Neutrophil (primary cell): ENCODE results near the gene LRP2.

Source experiments
- H3K27ac ChIP-seq: fragments of 200-600 bp; sonication (generic); 2 replicates; pipeline ENCODE4 v1.5.1; 2016; ENCODE audit warnings: mild to moderate bottlenecking, moderate library complexity
- H3K27me3 ChIP-seq: fragments of 200-600 bp; sonication (generic); 2 replicates; pipeline ENCODE4 v1.6.0; 2016; ENCODE audit warnings: mild to moderate bottlenecking
- H3K36me3 ChIP-seq: fragments of 200-600 bp; sonication (generic); 2 replicates; pipeline ENCODE4 v1.5.1; 2017
- H3K4me1 ChIP-seq, 2 experiments: fragments of 200-600 bp in 1 of 2; sonication (generic) in 1 of 2; 1 replicate in 1 of 2; 2 replicates in 1 of 2; pipeline versions ENCODE4 v1.5.1 to v1.6.1; 2013 to 2016; ENCODE audit warnings: low read depth in 1 of 2, low read length in 1 of 2, mild to moderate bottlenecking in 1 of 2, moderate library complexity in 1 of 2; ENCODE audit not compliant: control insufficient read depth in 1 of 2, insufficient read depth in 1 of 2
- H3K4me3 ChIP-seq, 2 experiments: fragments of 200-600 bp in 1 of 2; sonication (generic) in 1 of 2; 1 replicate in 1 of 2; 2 replicates in 1 of 2; pipeline ENCODE4 v1.5.1; 2013 to 2016; ENCODE audit warnings: low read depth in 1 of 2, low read length in 1 of 2, mild to moderate bottlenecking in 1 of 2, moderate library complexity in 1 of 2
- H3K9me3 ChIP-seq: fragments of 200-600 bp; sonication (generic); 2 replicates; pipeline ENCODE4 v1.5.1; 2016
- TF ChIP-seq, protein P1 (sequence below): fragments of 200-600 bp; sonication (generic); IDR thresholded peaks from 2 replicates; pipeline ENCODE4 v1.5.1; 2016; ENCODE audit warnings: antibody characterized with exemption

The LRP2 gene

GRCh38 chr2:169358016-169358415 is 4.3 kb downstream of the LRP2 start:
- Histone ChIP-seq H3K27ac (no peak overlapping the region), H3K4me1 (peaks cover 22 to 23% of the 10 kb centered on the region in 2 experiments), H3K27me3 (peaks cover 75% of the 10 kb centered on the region), H3K9me3 (no peaks in the 10 kb centered on the region), H3K4me3 (no peak overlapping the region), H3K36me3 (no peaks in the 10 kb centered on the region)
- TF ChIP-seq, protein P1, sequence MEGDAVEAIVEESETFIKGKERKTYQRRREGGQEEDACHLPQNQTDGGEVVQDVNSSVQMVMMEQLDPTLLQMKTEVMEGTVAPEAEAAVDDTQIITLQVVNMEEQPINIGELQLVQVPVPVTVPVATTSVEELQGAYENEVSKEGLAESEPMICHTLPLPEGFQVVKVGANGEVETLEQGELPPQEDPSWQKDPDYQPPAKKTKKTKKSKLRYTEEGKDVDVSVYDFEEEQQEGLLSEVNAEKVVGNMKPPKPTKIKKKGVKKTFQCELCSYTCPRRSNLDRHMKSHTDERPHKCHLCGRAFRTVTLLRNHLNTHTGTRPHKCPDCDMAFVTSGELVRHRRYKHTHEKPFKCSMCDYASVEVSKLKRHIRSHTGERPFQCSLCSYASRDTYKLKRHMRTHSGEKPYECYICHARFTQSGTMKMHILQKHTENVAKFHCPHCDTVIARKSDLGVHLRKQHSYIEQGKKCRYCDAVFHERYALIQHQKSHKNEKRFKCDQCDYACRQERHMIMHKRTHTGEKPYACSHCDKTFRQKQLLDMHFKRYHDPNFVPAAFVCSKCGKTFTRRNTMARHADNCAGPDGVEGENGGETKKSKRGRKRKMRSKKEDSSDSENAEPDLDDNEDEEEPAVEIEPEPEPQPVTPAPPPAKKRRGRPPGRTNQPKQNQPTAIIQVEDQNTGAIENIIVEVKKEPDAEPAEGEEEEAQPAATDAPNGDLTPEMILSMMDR = no peak

GRCh38 chr2:169354244-169354643 is 8.1 kb downstream of the LRP2 start:
- Histone ChIP-seq H3K9me3 (no peaks in the 10 kb centered on the region), H3K4me3 (no peak overlapping the region), H3K36me3 (no peaks in the 10 kb centered on the region), H3K4me1 (peaks cover 9 to 11% of the 10 kb centered on the region in 2 experiments), H3K27ac (no peak overlapping the region), H3K27me3 (peaks cover 38% of the 10 kb centered on the region)
- TF ChIP-seq, protein P1 = no peak

DNA sequence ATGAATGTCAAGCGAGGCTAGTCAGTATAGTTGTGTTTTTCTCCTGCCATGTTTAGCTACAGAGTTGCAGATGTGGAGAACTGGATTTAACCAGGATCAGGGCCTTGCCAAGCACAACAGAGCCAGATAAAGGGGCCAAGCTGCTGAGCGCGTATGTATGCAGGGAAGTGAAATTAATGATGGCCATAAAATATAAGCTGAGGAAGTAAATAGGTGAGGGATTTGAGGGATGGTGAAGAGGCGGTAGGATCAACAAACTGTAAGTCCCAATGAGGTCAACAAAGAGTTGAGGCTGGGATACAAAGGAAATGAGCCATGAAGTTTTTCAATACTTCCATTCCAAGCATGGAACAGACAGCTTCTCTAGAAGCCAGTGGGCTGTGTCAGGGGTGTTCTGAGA is 10.6 kb downstream of the LRP2 start:
- Histone ChIP-seq H3K27me3 (peaks cover 14% of the 10 kb centered on the region), H3K27ac (no peak overlapping the region), H3K36me3 (no peaks in the 10 kb centered on the region), H3K9me3 (no peaks in the 10 kb centered on the region), H3K4me3 (no peak overlapping the region), H3K4me1 (peaks cover 15 to 19% of the 10 kb centered on the region in 2 experiments)
- TF ChIP-seq, protein P1 = no peak

DNA sequence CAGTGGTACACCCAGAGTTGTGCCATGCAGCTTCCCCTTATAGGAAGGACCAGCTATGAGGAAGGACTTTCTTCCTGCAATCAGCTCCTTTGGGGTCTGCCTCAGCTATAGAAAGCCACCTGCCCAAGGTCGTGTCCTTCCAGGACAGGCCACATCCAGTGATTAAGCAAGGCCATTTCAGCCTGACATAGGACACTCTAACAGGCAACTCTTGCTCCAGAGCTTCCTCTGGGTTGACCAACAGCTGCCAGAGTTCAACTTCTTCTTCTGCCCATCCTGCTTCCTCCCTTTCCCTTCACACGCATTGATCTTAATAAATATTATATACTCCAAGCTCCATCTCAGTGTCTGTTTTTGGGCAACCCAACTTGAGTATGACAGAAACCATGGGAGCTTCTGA is 12.8 kb downstream of the LRP2 start:
- H3K27ac ChIP-seq = no peak overlapping the region
- H3K4me1 ChIP-seq = peaks cover 15 to 19% of the 10 kb centered on the region in 2 experiments
- H3K27me3 ChIP-seq = peaks cover 6% of the 10 kb centered on the region
- H3K4me3 ChIP-seq = no peak overlapping the region
- no peaks in the 10 kb centered on the region for H3K36me3 ChIP-seq
- TF ChIP-seq, protein P1 = no peak
- no peaks in the 10 kb centered on the region for H3K9me3 ChIP-seq

DNA sequence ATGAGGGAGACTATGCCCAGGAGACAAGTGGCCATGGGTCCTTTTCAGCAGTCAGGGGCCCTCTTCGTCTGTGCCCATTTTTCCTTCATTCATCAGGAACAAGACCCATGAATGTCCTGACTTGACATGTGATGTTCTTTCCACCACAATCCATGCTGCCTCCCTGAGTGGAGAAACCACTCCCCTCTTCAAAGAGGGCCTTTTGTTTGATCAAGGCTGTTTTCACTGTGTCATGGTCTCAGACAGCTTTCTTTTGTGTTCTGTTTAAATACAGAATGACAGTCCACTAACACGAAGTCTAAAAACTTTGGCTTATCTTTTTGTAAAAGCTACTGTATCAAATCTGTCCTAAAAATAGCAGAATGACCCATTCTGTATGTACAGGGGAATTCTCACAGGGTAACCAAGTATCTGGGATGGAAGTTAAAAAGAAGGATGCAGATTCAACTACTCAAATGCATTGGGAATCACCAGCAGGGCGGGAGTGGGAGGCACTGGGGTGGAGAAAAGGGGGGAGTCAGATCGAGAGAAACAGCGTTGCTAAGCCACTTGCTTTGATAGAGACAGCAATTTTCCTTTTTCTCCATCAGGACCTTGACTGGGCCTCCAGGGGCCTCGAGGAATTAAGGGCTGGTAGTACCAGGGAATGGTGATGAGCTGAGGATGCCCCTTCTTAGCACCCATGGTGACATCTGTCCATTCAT is 13.9 kb downstream of the LRP2 start:
- no peaks in the 10 kb centered on the region for H3K36me3 ChIP-seq
- peaks cover 15 to 19% of the 10 kb centered on the region in 2 experiments for H3K4me1 ChIP-seq
- no peak overlapping the region for H3K4me3 ChIP-seq
- H3K27me3 ChIP-seq = peaks cover 9% of the 10 kb centered on the region
- no peak overlapping the region for H3K27ac ChIP-seq
- no peaks in the 10 kb centered on the region for H3K9me3 ChIP-seq
- TF ChIP-seq, protein P1 = no peak
